Fibroblast of skin of scalp (primary cell): Measurements from ENCODE around the gene MIS18BP1. TPM values are rescaled to one million over a fixed set of nuclear protein-coding genes. Genes with fewer than 3 reads are reported as not detected.
"Not testable (repeated sequence)": the region's sequence is repeated elsewhere in the genome, so short reads cannot be mapped to it uniquely, and the experiment has no call there.

Experiments
- DNase-seq: peaks from one replicate; pipeline ENCODE4 v3.0.0-alpha.2; 2013
- polyA plus RNA-seq, 2 experiments: library from polyadenylated mRNA; unstranded; fragments of 120-200 nt; gene quantifications; one replicate each; pipeline ENCODE4 v1.2.1, GENCODE V29; 2013; ENCODE audit not compliant: insufficient read length in 2 of 2

The MIS18BP1 gene
- polyA plus RNA-seq (2013, experiment 1 of 2; ENCODE audit: insufficient read length) = 16.9 TPM
- polyA plus RNA-seq (2013, experiment 2 of 2; ENCODE audit: insufficient read length) = 15.7 TPM

GRCh38 chr14:45253070-45253753 lies at the start of gene MIS18BP1:
Gene MIS18BP1 (minus strand): TSS chr14:45253202. CDS start chr14:45247286, 5,916 bp downstream.
- DNase-seq = peak; percentile 98

- no peak for DNase-seq
These were observed 45.6 kb upstream of the MIS18BP1 start for GRCh38 chr14:45298423-45299117.

- DNase-seq = not testable (repeated sequence)
These were observed 41.8 kb upstream of the MIS18BP1 start for GRCh38 chr14:45294796-45295195.

GRCh38 chr14:45290547-45290946 lies 37.5 kb upstream of the MIS18BP1 start:
- DNase-seq = no peak

- no peak for DNase-seq
These were observed 34.6 kb upstream of the MIS18BP1 start for GRCh38 chr14:45287610-45288009.

- no peak for DNase-seq
These were observed 31.8 kb upstream of the MIS18BP1 start for GRCh38 chr14:45284802-45285201.

- DNase-seq = not testable (repeated sequence)
These were observed 28.9 kb upstream of the MIS18BP1 start for GRCh38 chr14:45281731-45282400.

- no peak for DNase-seq
These were observed 19.0 kb upstream of the MIS18BP1 start for GRCh38 chr14:45271858-45272537.

GRCh38 chr14:45270031-45270430 lies 17.0 kb upstream of the MIS18BP1 start:
- DNase-seq = no peak

- no peak for DNase-seq
These were observed 14.1 kb upstream of the MIS18BP1 start for GRCh38 chr14:45267071-45267470.

GRCh38 chr14:45262637-45263036 lies 9.6 kb upstream of the MIS18BP1 start:
- DNase-seq = no peak

GRCh38 chr14:45261209-45261608 lies 8.2 kb upstream of the MIS18BP1 start:
- no peak for DNase-seq

GRCh38 chr14:45258805-45259204 lies 5.8 kb upstream of the MIS18BP1 start:
- no peak for DNase-seq

GRCh38 chr14:45258073-45258472 lies 5.1 kb upstream of the MIS18BP1 start:
- DNase-seq = no peak

GRCh38 chr14:45254771-45255170 lies 1.8 kb upstream of the MIS18BP1 start:
- DNase-seq = no peak

GRCh38 chr14:45253754-45254310 lies 830 bp upstream of the MIS18BP1 start:
- peak; percentile 49 for DNase-seq

- DNase-seq = peak; percentile 14
These were observed 484 bp downstream of the MIS18BP1 start for GRCh38 chr14:45252366-45253069.

- no peak for DNase-seq
These were observed 1.1 kb downstream of the MIS18BP1 start for GRCh38 chr14:45251912-45252311.

GRCh38 chr14:45249856-45250575 lies 3.0 kb downstream of the MIS18BP1 start:
- DNase-seq = peak; percentile 19

- DNase-seq = no peak
These were observed 5.6 kb downstream of the MIS18BP1 start for GRCh38 chr14:45247427-45247826.

- no peak for DNase-seq
These were observed 6.3 kb downstream of the MIS18BP1 start for GRCh38 chr14:45246691-45247090.
